OCI-LY1 (cell line): ENCODE data around the gene TRAPPC2L.

Experiments
- H2AFZ ChIP-seq: fragments of 200-600 bp; sonication (generic), shearing (Covaris generic); 2 replicates; pipeline ENCODE4 v1.6.0; 2014; ENCODE audit warnings: antibody characterized with exemption, mild to moderate bottlenecking, low read length
- H3F3A ChIP-seq: fragments of 200-600 bp; sonication (generic), shearing (Covaris generic); 2 replicates; pipeline ENCODE4 v1.6.0; 2014; ENCODE audit warnings: mild to moderate bottlenecking, antibody characterized with exemption, low read length, moderate library complexity; ENCODE audit not compliant: insufficient read depth
- H3K27ac ChIP-seq: fragments of 200-600 bp; sonication (generic); 2 replicates; pipeline ENCODE4 v1.5.1; 2014; ENCODE audit warnings: low read length, mixed run types, mild to moderate bottlenecking, low read depth; ENCODE audit not compliant: poor library complexity, severe bottlenecking
- H3K27me3 ChIP-seq: fragments of 200-600 bp; sonication (generic); 2 replicates; pipeline ENCODE4 v1.6.0; 2014; ENCODE audit warnings: antibody characterized with exemption, mild to moderate bottlenecking, low read length, moderate library complexity; ENCODE audit not compliant: insufficient read depth
- H3K36me3 ChIP-seq: fragments of 200-600 bp; sonication (generic); 2 replicates; pipeline ENCODE4 v1.6.1; 2014; ENCODE audit warnings: mild to moderate bottlenecking, antibody characterized with exemption, low read length, moderate library complexity, mixed read lengths; ENCODE audit not compliant: insufficient read depth
- H3K4me1 ChIP-seq: fragments of 200-600 bp; sonication (generic); 2 replicates; pipeline ENCODE4 v1.5.1; 2014; ENCODE audit warnings: mild to moderate bottlenecking, low read length, moderate library complexity; ENCODE audit not compliant: insufficient read depth, severe bottlenecking
- H3K4me2 ChIP-seq: fragments of 200-600 bp; sonication (generic), shearing (Covaris generic); 2 replicates; pipeline ENCODE4 v1.6.1; 2014; ENCODE audit warnings: low read length
- H3K4me3 ChIP-seq: fragments of 200-600 bp; sonication (generic); 2 replicates; pipeline ENCODE4 v1.5.1; 2014; ENCODE audit warnings: low read length, low read depth, mild to moderate bottlenecking, mixed read lengths; ENCODE audit not compliant: poor library complexity, severe bottlenecking
- H3K79me2 ChIP-seq: fragments of 200-600 bp; shearing (Covaris generic); 2 replicates; pipeline ENCODE4 v1.6.1; 2016; ENCODE audit warnings: mixed run types, low read length, mixed read lengths; ENCODE audit not compliant: insufficient read depth
- H3K9ac ChIP-seq: fragments of 200-600 bp; sonication (generic), shearing (Covaris generic); 2 replicates; pipeline ENCODE4 v1.6.1; 2014; ENCODE audit warnings: mild to moderate bottlenecking, low read length, mixed read lengths
- H3K9me2 ChIP-seq: fragments of 200-600 bp; sonication (generic), shearing (Covaris generic); 2 replicates; pipeline ENCODE4 v1.6.1; 2014; ENCODE audit warnings: low read depth, mild to moderate bottlenecking, low read length, mixed read lengths
- H3K9me3 ChIP-seq: fragments of 200-600 bp; shearing (Covaris generic); 2 replicates; pipeline ENCODE4 v1.6.1; 2014; ENCODE audit warnings: low read length, mixed read lengths
- H4K20me1 ChIP-seq: fragments of 200-600 bp; sonication (generic), shearing (Covaris generic); 2 replicates; pipeline ENCODE4 v1.6.0; 2016; ENCODE audit warnings: mild to moderate bottlenecking, low read length; ENCODE audit not compliant: insufficient read depth
- EZH2 ChIP-seq: fragments of 200-600 bp; sonication (generic), shearing (Covaris generic); IDR thresholded peaks from 2 replicates; pipeline ENCODE4 v1.8.0; 2017; ENCODE audit warnings: borderline replicate concordance, mixed run types, mild to moderate bottlenecking, antibody characterized with exemption, low read length, moderate library complexity, mixed read lengths
- TF ChIP-seq, protein P1 (sequence below): fragments of 200-600 bp; sonication (generic), shearing (Covaris generic); IDR thresholded peaks from 2 replicates; pipeline ENCODE4 v1.5.1; 2017; ENCODE audit warnings: mild to moderate bottlenecking, antibody characterized with exemption, low read length, moderate library complexity, mixed read lengths

Gene TRAPPC2L

GRCh38 chr16:88857728-88858339 lies 907 bp downstream of the TRAPPC2L start:
- peaks cover 31% of the 10 kb centered on the region for H3K36me3 ChIP-seq
- H3K27me3 ChIP-seq, result no peaks in the 10 kb centered on the region
- no peak overlapping the region for H2AFZ ChIP-seq
- no peaks in the 10 kb centered on the region for H3K9me3 ChIP-seq
- H3K9me2 ChIP-seq, result no peaks in the 10 kb centered on the region
- TF ChIP-seq, protein P1, sequence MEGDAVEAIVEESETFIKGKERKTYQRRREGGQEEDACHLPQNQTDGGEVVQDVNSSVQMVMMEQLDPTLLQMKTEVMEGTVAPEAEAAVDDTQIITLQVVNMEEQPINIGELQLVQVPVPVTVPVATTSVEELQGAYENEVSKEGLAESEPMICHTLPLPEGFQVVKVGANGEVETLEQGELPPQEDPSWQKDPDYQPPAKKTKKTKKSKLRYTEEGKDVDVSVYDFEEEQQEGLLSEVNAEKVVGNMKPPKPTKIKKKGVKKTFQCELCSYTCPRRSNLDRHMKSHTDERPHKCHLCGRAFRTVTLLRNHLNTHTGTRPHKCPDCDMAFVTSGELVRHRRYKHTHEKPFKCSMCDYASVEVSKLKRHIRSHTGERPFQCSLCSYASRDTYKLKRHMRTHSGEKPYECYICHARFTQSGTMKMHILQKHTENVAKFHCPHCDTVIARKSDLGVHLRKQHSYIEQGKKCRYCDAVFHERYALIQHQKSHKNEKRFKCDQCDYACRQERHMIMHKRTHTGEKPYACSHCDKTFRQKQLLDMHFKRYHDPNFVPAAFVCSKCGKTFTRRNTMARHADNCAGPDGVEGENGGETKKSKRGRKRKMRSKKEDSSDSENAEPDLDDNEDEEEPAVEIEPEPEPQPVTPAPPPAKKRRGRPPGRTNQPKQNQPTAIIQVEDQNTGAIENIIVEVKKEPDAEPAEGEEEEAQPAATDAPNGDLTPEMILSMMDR, result peak; percentile 70; the same call in 1 of the 2 replicates
- no peak for TF ChIP-seq EZH2
- H3K27ac ChIP-seq, result no peak overlapping the region
- peak overlapping the region; percentile 80 for H3K4me2 ChIP-seq
- H3F3A ChIP-seq, result no peaks in the 10 kb centered on the region
- no peaks in the 10 kb centered on the region for H4K20me1 ChIP-seq
- H3K79me2 ChIP-seq, result no peaks in the 10 kb centered on the region
- H3K9ac ChIP-seq, result peak overlapping the region; percentile 75
- H3K4me1 ChIP-seq, result peaks cover 33% of the 10 kb centered on the region
- peak overlapping the region; percentile 85 for H3K4me3 ChIP-seq

GRCh38 chr16:88859381-88860091 lies 2.6 kb downstream of the TRAPPC2L start:
- TF ChIP-seq EZH2, result no peak
- TF ChIP-seq, protein P1, result no peak
- no peak overlapping the region for H3K9ac ChIP-seq
- H3K27me3 ChIP-seq, result no peaks in the 10 kb centered on the region
- H3K27ac ChIP-seq, result no peak overlapping the region
- no peaks in the 10 kb centered on the region for H4K20me1 ChIP-seq
- H2AFZ ChIP-seq, result no peak overlapping the region
- peaks cover 31% of the 10 kb centered on the region for H3K36me3 ChIP-seq
- no peaks in the 10 kb centered on the region for H3K9me3 ChIP-seq
- H3K9me2 ChIP-seq, result no peaks in the 10 kb centered on the region
- H3K4me2 ChIP-seq, result no peak overlapping the region
- H3K79me2 ChIP-seq, result no peaks in the 10 kb centered on the region
- no peaks in the 10 kb centered on the region for H3F3A ChIP-seq
- H3K4me1 ChIP-seq, result peaks cover 33% of the 10 kb centered on the region
- no peak overlapping the region for H3K4me3 ChIP-seq

DNA sequence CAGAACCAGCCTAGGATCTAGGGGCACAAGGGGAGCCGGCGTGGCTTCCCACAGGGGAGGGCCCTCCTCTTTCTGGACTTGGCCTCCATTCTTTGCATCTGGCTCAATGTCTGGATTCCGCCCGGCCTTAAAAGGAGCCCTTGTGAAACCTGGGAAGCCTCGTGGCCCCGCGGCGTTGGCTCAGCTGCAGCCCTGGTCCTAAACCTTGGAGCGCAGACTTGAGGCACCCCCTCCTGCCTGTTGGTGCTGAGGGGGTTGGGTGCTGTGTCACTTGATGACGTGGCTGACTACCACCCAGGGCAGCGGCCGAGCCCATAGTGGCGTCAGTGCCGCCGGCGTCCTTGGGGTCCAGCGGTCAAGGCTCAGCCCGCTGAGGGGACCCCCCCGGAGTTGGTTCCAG lies 4.4 kb downstream of the TRAPPC2L start:
- Histone ChIP-seq H3K4me1 (peaks cover 26% of the 10 kb centered on the region), H2AFZ (no peak overlapping the region), H3K79me2 (no peaks in the 10 kb centered on the region), H3K4me2 (no peak overlapping the region), H3K9ac (no peak overlapping the region), H3K4me3 (no peak overlapping the region), H3F3A (no peaks in the 10 kb centered on the region), H3K27me3 (no peaks in the 10 kb centered on the region; the same call in 1 of the 2 replicates), H3K27ac (no peak overlapping the region), H4K20me1 (no peaks in the 10 kb centered on the region), H3K9me3 (no peaks in the 10 kb centered on the region), H3K36me3 (peaks cover 31% of the 10 kb centered on the region), H3K9me2 (no peaks in the 10 kb centered on the region)
- TF ChIP-seq EZH2, result no peak
- TF ChIP-seq, protein P1, result no peak
